ENCODE results near the gene PADI6.

Gene PADI6

GRCh38 chr1:17437580-17438317, 65.8 kb downstream of the PADI6 start:
- Histone ChIP-seq H3K9me3 (ENCODE audit: control insufficient read depth, insufficient read depth, low read length) (no peaks in the 10 kb centered on the region), H3K4me1 (ENCODE audit: control insufficient read depth, insufficient read depth, low read length) (peaks cover 65% of the 10 kb centered on the region), H3K27me3 (ENCODE audit: control insufficient read depth, insufficient read depth, low read length) (peaks cover 11% of the 10 kb centered on the region), H3K27ac (ENCODE audit: low read depth, low read length) (peak overlapping the region; percentile 95), H3K4me3 (ENCODE audit: low read depth, low read length) (peak overlapping the region; percentile 95), H3K36me3 (ENCODE audit: control insufficient read depth, insufficient read depth, low read length) (peaks cover 42% of the 10 kb centered on the region), H3K9ac (ENCODE audit: low read depth, low read length) (peak overlapping the region; percentile 98)

- Histone ChIP-seq H3K27ac (ENCODE audit: low read depth, low read length) (peak overlapping the region; percentile 95), H3K9me3 (ENCODE audit: control insufficient read depth, insufficient read depth, low read length) (no peaks in the 10 kb centered on the region), H3K9ac (ENCODE audit: low read depth, low read length) (peak overlapping the region; percentile 98), H3K4me1 (ENCODE audit: control insufficient read depth, insufficient read depth, low read length) (peaks cover 57% of the 10 kb centered on the region), H3K36me3 (ENCODE audit: control insufficient read depth, insufficient read depth, low read length) (peaks cover 33% of the 10 kb centered on the region), H3K27me3 (ENCODE audit: control insufficient read depth, insufficient read depth, low read length) (peaks cover 11% of the 10 kb centered on the region), H3K4me3 (ENCODE audit: low read depth, low read length) (peak overlapping the region; percentile 95)
Observed at GRCh38 chr1:17438318-17439249, 66.6 kb downstream of the PADI6 start.

GRCh38 chr1:17439250-17440073, 67.5 kb downstream of the PADI6 start, which contains the start of gene RCC2:
Gene RCC2 (minus strand): TSS chr1:17439677. CDS start chr1:17438514, 1,163 bp downstream.
- Histone ChIP-seq H3K36me3 (ENCODE audit: control insufficient read depth, insufficient read depth, low read length) (peaks cover 28% of the 10 kb centered on the region), H3K27ac (ENCODE audit: low read depth, low read length) (peak within 1 kb of the TSS; percentile 95), H3K27me3 (ENCODE audit: control insufficient read depth, insufficient read depth, low read length) (peaks cover 11% of the 10 kb centered on the region), H3K4me1 (ENCODE audit: control insufficient read depth, insufficient read depth, low read length) (peaks cover 49% of the 10 kb centered on the region), H3K4me3 (ENCODE audit: low read depth, low read length) (peak within 1 kb of the TSS; percentile 95), H3K9ac (ENCODE audit: low read depth, low read length) (peak within 1 kb of the TSS; percentile 98), H3K9me3 (ENCODE audit: control insufficient read depth, insufficient read depth, low read length) (no peaks in the 10 kb centered on the region)

- peak overlapping the region; percentile 55 for H3K27ac ChIP-seq (ENCODE audit: low read depth, low read length)
- peaks cover 41% of the 10 kb centered on the region for H3K4me1 ChIP-seq (ENCODE audit: control insufficient read depth, insufficient read depth, low read length)
- H3K4me3 ChIP-seq (ENCODE audit: low read depth, low read length) = peak overlapping the region; percentile 78
- peaks cover 11% of the 10 kb centered on the region for H3K27me3 ChIP-seq (ENCODE audit: control insufficient read depth, insufficient read depth, low read length)
- peak overlapping the region; percentile 70 for H3K9ac ChIP-seq (ENCODE audit: low read depth, low read length)
- H3K9me3 ChIP-seq (ENCODE audit: control insufficient read depth, insufficient read depth, low read length) = no peaks in the 10 kb centered on the region
- H3K36me3 ChIP-seq (ENCODE audit: control insufficient read depth, insufficient read depth, low read length) = peaks cover 20% of the 10 kb centered on the region
Observed at GRCh38 chr1:17440074-17440826, 68.3 kb downstream of the PADI6 start.

GRCh38 chr1:17440827-17441168, 68.8 kb downstream of the PADI6 start:
- no peaks in the 10 kb centered on the region for H3K9me3 ChIP-seq (ENCODE audit: control insufficient read depth, insufficient read depth, low read length)
- peak overlapping the region; percentile 78 for H3K4me3 ChIP-seq (ENCODE audit: low read depth, low read length)
- no peak overlapping the region for H3K27ac ChIP-seq (ENCODE audit: low read depth, low read length)
- peaks cover 11% of the 10 kb centered on the region for H3K27me3 ChIP-seq (ENCODE audit: control insufficient read depth, insufficient read depth, low read length)
- peaks cover 35% of the 10 kb centered on the region for H3K4me1 ChIP-seq (ENCODE audit: control insufficient read depth, insufficient read depth, low read length)
- no peak overlapping the region for H3K9ac ChIP-seq (ENCODE audit: low read depth, low read length)
- H3K36me3 ChIP-seq (ENCODE audit: control insufficient read depth, insufficient read depth, low read length) = peaks cover 16% of the 10 kb centered on the region

GRCh38 chr1:17441265-17441992, 69.4 kb downstream of the PADI6 start:
- H3K27ac ChIP-seq (ENCODE audit: low read depth, low read length) = peak overlapping the region; percentile 23
- H3K9ac ChIP-seq (ENCODE audit: low read depth, low read length) = peak overlapping the region; percentile 2; the same call in 1 of the 2 replicates

GRCh38 chr1:17441993-17442357, 70.0 kb downstream of the PADI6 start:
- H3K36me3 ChIP-seq (ENCODE audit: control insufficient read depth, insufficient read depth, low read length) = peaks cover 4% of the 10 kb centered on the region
- peaks cover 11% of the 10 kb centered on the region for H3K27me3 ChIP-seq (ENCODE audit: control insufficient read depth, insufficient read depth, low read length)
- H3K9me3 ChIP-seq (ENCODE audit: control insufficient read depth, insufficient read depth, low read length) = no peaks in the 10 kb centered on the region
- H3K4me3 ChIP-seq (ENCODE audit: low read depth, low read length) = no peak overlapping the region
- H3K9ac ChIP-seq (ENCODE audit: low read depth, low read length) = peak overlapping the region; percentile 2; the same call in 1 of the 2 replicates
- H3K27ac ChIP-seq (ENCODE audit: low read depth, low read length) = peak overlapping the region; percentile 23
- H3K4me1 ChIP-seq (ENCODE audit: control insufficient read depth, insufficient read depth, low read length) = peaks cover 24% of the 10 kb centered on the region

More at GRCh38 chr1:17441265-17441992, 69.4 kb downstream of the PADI6 start:
- no peaks in the 10 kb centered on the region for H3K9me3 ChIP-seq (ENCODE audit: control insufficient read depth, insufficient read depth, low read length)
- peaks cover 29% of the 10 kb centered on the region for H3K4me1 ChIP-seq (ENCODE audit: control insufficient read depth, insufficient read depth, low read length)
- peaks cover 11% of the 10 kb centered on the region for H3K27me3 ChIP-seq (ENCODE audit: control insufficient read depth, insufficient read depth, low read length)
- H3K36me3 ChIP-seq (ENCODE audit: control insufficient read depth, insufficient read depth, low read length) = peaks cover 9% of the 10 kb centered on the region
- H3K4me3 ChIP-seq (ENCODE audit: low read depth, low read length) = peak overlapping the region; percentile 78

GRCh38 chr1:17442841-17443240, 70.8 kb downstream of the PADI6 start:
- no peak overlapping the region for H3K4me3 ChIP-seq (ENCODE audit: low read depth, low read length)
- H3K9ac ChIP-seq (ENCODE audit: low read depth, low read length) = no peak overlapping the region
- no peak overlapping the region for H3K27ac ChIP-seq (ENCODE audit: low read depth, low read length)
- no peaks in the 10 kb centered on the region for H3K9me3 ChIP-seq (ENCODE audit: control insufficient read depth, insufficient read depth, low read length)
- peaks cover 21% of the 10 kb centered on the region for H3K4me1 ChIP-seq (ENCODE audit: control insufficient read depth, insufficient read depth, low read length)
- H3K36me3 ChIP-seq (ENCODE audit: control insufficient read depth, insufficient read depth, low read length) = no peaks in the 10 kb centered on the region
- H3K27me3 ChIP-seq (ENCODE audit: control insufficient read depth, insufficient read depth, low read length) = peaks cover 11% of the 10 kb centered on the region

GRCh38 chr1:17447501-17447992, 75.6 kb downstream of the PADI6 start:
- Histone ChIP-seq H3K4me1 (ENCODE audit: control insufficient read depth, insufficient read depth, low read length) (no peaks in the 10 kb centered on the region), H3K36me3 (ENCODE audit: control insufficient read depth, insufficient read depth, low read length) (no peaks in the 10 kb centered on the region), H3K27me3 (ENCODE audit: control insufficient read depth, insufficient read depth, low read length) (no peaks in the 10 kb centered on the region), H3K9ac (ENCODE audit: low read depth, low read length) (no peak overlapping the region), H3K27ac (ENCODE audit: low read depth, low read length) (no peak overlapping the region), H3K9me3 (ENCODE audit: control insufficient read depth, insufficient read depth, low read length) (no peaks in the 10 kb centered on the region), H3K4me3 (ENCODE audit: low read depth, low read length) (no peak overlapping the region)

All from HUES48 (cell line).